K562 (cell line): ENCODE results near the gene TAF4. TPM values are rescaled to one million over a fixed set of nuclear protein-coding genes. Genes with fewer than 3 reads are reported as not detected.

Experiments
- HNRNPK ChIP-seq: fragments of 200-400 bp; formaldehyde crosslinking; IDR thresholded peaks from one replicate; pipeline ENCODE4 v1.6.1; 2018; ENCODE audit warnings: mild to moderate bottlenecking, low read depth, low read length; ENCODE audit not compliant: poor library complexity, severe bottlenecking
- PURB ChIP-seq: sonication (generic); formaldehyde crosslinking; IDR thresholded peaks from 2 replicates; pipeline ENCODE4 v1.9.0; 2021; ENCODE audit warnings: low read depth, mild to moderate bottlenecking, missing genetic modification reagents
- RBFOX2 ChIP-seq: fragments of 200-400 bp; formaldehyde crosslinking; IDR thresholded peaks from 2 replicates; pipeline ENCODE4 v1.6.1; 2017; ENCODE audit warnings: low read depth, mild to moderate bottlenecking, low read length, moderate library complexity
- RFX7 ChIP-seq: fragments of 250-450 bp; sonication (Bioruptor Pico); IDR thresholded peaks from 2 replicates; pipeline ENCODE4 v1.5.1; 2021; ENCODE audit warnings: mild to moderate bottlenecking
- SAP30 ChIP-seq: fragments of 200-600 bp; sonication (generic); IDR thresholded peaks from 2 replicates; pipeline ENCODE4 v1.6.1; 2012; ENCODE audit warnings: borderline replicate concordance, low read depth, mild to moderate bottlenecking, moderate library complexity, low read length, control low read depth, inconsistent platforms; ENCODE audit not compliant: insufficient read depth, poor library complexity, severe bottlenecking
- SNIP1 ChIP-seq: fragments of 450-650 bp; IDR thresholded peaks from 2 replicates; pipeline ENCODE4 v1.7.1; 2017; ENCODE audit warnings: low read depth, mild to moderate bottlenecking
- SPI1 ChIP-seq: IDR thresholded peaks from 2 replicates; pipeline ENCODE4 v1.6.1; 2011; ENCODE audit warnings: low read depth, low read length, control low read depth, borderline replicate concordance
- ZNF507 ChIP-seq: conservative IDR thresholded peaks from 2 replicates; pipeline ENCODE4 v1.6.1; 2017; ENCODE audit warnings: missing genetic modification characterization, missing compliant biosample characterization
- polyA plus RNA-seq, 8 experiments: library from polyadenylated mRNA; depleted of rRNA in 4 of 8; stranded (reverse) in 5 of 8; unstranded in 3 of 8; fragments of >200 nt; fragmentation: Nextera tagmentation in 2 of 8; fragmentation: Illumina TruSeq in 1 of 8; extraction: Ambion mirVana in 2 of 8; extraction: Trizol in 1 of 8; gene quantifications; 2 replicates each; pipeline versions ENCODE4 v1.2.1 to v1.2.3, GENCODE V29; 2011 to 2014; ENCODE audit warnings: inconsistent platforms in 1 of 8, missing spikeins in 1 of 8
- total RNA-seq, 7 experiments: library from RNA; depleted of rRNA in 6 of 7; stranded (reverse); fragments of >200 nt in 6 of 7; fragmentation: Illumina TruSeq in 2 of 7; extraction: Trizol in 2 of 7; gene quantifications; 2 replicates each; pipeline versions ENCODE4 v1.2.1 to v1.2.3, GENCODE V29; 2011 to 2021; ENCODE audit warnings: low replicate concordance in 1 of 7
- TF ChIP-seq, protein P1 (sequence below), 2 experiments: fragments of 450-650 bp; conservative IDR thresholded peaks; 2 replicates each; pipeline ENCODE4 v1.6.1; 2017; ENCODE audit warnings: mild to moderate bottlenecking in 2 of 2, moderate library complexity in 2 of 2
- TF ChIP-seq, protein P2 (sequence below): fragments of 250-450 bp; sonication (Bioruptor Pico); IDR thresholded peaks from 2 replicates; pipeline ENCODE4 v1.4.0; 2020; ENCODE audit warnings: mild to moderate bottlenecking, moderate library complexity
- TF ChIP-seq, protein P3 (sequence below): sonication (generic); formaldehyde crosslinking; IDR thresholded peaks from 2 replicates; pipeline ENCODE4 v1.8.0; 2022; ENCODE audit warnings: mild to moderate bottlenecking, missing genetic modification reagents
- TF ChIP-seq, protein P4 (sequence below): sonication (generic); formaldehyde crosslinking; IDR thresholded peaks from 2 replicates; pipeline ENCODE4 v1.8.1; 2023; ENCODE audit warnings: missing genetic modification reagents, mild to moderate bottlenecking, borderline replicate concordance

TAF4 gene
- total and polyA plus RNA-seq, 9 of the 15 experiments (the other 6 are each of a cell fraction or from before 2014, with no cell fraction given), result 0.44 to 28.3 (median 5.6) TPM

DNA sequence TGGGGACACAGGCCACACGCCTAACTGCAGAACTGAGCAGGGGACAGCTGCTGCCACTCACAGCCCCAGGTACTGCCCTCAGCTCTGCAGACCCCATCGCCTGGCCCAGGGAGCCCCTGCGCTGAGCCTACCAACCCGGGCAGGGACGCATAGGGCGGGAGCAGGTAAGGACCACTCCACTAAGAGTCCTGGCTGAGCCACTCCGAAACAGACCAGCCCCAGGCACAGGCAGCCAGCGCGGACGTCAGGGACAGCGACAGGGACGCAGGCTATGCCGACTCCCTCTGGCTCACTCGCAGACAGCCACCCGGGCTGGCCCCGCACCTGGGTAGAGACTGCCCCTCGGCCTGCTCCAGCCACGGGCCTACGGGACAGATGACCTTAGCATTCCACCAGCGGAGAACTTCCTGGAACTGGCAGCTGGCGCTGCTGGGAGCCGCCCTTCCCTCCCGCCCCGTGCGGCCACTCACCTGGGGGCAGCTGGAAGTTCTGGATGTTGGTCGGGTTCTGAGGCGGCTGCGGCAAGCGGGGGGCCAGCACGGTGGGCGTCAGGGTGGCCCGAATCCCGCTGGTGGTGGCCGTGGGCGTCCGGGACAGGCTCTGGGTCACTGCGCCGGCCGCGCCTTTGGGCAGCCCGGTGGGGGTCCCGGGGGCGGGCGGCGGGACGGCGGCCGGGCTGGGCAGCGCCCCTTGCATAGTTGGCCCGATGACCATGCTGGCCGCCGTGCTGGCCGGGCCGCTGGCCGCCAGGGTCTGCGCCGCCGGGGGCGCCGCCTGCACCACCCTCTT is 1.5 kb downstream of the TAF4 start (continued):
- TF ChIP-seq PURB (CRISPR knock-in tag), result no peak
- no peak for TF ChIP-seq SNIP1
- no peak for TF ChIP-seq HNRNPK
- TF ChIP-seq, protein P1, sequence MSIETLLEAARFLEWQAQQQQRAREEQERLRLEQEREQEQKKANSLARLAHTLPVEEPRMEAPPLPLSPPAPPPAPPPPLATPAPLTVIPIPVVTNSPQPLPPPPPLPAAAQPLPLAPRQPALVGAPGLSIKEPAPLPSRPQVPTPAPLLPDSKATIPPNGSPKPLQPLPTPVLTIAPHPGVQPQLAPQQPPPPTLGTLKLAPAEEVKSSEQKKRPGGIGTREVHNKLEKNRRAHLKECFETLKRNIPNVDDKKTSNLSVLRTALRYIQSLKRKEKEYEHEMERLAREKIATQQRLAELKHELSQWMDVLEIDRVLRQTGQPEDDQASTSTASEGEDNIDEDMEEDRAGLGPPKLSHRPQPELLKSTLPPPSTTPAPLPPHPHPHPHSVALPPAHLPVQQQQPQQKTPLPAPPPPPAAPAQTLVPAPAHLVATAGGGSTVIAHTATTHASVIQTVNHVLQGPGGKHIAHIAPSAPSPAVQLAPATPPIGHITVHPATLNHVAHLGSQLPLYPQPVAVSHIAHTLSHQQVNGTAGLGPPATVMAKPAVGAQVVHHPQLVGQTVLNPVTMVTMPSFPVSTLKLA (conservative IDR thresholded peaks at IDR 0.05), result no peak
- TF ChIP-seq RBFOX2, result peak; percentile 60
- TF ChIP-seq, protein P2, sequence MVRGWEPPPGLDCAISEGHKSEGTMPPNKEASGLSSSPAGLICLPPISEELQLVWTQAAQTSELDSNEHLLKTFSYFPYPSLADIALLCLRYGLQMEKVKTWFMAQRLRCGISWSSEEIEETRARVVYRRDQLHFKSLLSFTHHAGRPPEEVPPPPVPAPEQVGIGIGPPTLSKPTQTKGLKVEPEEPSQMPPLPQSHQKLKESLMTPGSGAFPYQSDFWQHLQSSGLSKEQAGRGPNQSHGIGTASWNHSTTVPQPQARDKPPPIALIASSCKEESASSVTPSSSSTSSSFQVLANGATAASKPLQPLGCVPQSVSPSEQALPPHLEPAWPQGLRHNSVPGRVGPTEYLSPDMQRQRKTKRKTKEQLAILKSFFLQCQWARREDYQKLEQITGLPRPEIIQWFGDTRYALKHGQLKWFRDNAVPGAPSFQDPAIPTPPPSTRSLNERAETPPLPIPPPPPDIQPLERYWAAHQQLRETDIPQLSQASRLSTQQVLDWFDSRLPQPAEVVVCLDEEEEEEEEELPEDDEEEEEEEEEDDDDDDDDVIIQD (CRISPR knock-in tag), result no peak
- TF ChIP-seq RFX7 (CRISPR knock-in tag), result no peak
- TF ChIP-seq, protein P3, sequence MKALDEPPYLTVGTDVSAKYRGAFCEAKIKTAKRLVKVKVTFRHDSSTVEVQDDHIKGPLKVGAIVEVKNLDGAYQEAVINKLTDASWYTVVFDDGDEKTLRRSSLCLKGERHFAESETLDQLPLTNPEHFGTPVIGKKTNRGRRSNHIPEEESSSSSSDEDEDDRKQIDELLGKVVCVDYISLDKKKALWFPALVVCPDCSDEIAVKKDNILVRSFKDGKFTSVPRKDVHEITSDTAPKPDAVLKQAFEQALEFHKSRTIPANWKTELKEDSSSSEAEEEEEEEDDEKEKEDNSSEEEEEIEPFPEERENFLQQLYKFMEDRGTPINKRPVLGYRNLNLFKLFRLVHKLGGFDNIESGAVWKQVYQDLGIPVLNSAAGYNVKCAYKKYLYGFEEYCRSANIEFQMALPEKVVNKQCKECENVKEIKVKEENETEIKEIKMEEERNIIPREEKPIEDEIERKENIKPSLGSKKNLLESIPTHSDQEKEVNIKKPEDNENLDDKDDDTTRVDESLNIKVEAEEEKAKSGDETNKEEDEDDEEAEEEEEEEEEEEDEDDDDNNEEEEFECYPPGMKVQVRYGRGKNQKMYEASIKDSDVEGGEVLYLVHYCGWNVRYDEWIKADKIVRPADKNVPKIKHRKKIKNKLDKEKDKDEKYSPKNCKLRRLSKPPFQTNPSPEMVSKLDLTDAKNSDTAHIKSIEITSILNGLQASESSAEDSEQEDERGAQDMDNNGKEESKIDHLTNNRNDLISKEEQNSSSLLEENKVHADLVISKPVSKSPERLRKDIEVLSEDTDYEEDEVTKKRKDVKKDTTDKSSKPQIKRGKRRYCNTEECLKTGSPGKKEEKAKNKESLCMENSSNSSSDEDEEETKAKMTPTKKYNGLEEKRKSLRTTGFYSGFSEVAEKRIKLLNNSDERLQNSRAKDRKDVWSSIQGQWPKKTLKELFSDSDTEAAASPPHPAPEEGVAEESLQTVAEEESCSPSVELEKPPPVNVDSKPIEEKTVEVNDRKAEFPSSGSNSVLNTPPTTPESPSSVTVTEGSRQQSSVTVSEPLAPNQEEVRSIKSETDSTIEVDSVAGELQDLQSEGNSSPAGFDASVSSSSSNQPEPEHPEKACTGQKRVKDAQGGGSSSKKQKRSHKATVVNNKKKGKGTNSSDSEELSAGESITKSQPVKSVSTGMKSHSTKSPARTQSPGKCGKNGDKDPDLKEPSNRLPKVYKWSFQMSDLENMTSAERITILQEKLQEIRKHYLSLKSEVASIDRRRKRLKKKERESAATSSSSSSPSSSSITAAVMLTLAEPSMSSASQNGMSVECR, result peak; percentile 56
- TF ChIP-seq, protein P4, sequence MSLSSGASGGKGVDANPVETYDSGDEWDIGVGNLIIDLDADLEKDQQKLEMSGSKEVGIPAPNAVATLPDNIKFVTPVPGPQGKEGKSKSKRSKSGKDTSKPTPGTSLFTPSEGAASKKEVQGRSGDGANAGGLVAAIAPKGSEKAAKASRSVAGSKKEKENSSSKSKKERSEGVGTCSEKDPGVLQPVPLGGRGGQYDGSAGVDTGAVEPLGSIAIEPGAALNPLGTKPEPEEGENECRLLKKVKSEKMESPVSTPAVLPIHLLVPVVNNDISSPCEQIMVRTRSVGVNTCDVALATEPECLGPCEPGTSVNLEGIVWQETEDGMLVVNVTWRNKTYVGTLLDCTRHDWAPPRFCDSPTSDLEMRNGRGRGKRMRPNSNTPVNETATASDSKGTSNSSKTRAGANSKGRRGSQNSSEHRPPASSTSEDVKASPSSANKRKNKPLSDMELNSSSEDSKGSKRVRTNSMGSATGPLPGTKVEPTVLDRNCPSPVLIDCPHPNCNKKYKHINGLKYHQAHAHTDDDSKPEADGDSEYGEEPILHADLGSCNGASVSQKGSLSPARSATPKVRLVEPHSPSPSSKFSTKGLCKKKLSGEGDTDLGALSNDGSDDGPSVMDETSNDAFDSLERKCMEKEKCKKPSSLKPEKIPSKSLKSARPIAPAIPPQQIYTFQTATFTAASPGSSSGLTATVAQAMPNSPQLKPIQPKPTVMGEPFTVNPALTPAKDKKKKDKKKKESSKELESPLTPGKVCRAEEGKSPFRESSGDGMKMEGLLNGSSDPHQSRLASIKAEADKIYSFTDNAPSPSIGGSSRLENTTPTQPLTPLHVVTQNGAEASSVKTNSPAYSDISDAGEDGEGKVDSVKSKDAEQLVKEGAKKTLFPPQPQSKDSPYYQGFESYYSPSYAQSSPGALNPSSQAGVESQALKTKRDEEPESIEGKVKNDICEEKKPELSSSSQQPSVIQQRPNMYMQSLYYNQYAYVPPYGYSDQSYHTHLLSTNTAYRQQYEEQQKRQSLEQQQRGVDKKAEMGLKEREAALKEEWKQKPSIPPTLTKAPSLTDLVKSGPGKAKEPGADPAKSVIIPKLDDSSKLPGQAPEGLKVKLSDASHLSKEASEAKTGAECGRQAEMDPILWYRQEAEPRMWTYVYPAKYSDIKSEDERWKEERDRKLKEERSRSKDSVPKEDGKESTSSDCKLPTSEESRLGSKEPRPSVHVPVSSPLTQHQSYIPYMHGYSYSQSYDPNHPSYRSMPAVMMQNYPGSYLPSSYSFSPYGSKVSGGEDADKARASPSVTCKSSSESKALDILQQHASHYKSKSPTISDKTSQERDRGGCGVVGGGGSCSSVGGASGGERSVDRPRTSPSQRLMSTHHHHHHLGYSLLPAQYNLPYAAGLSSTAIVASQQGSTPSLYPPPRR (CRISPR knock-in tag), result no peak
- peak; percentile 11 for TF ChIP-seq SAP30
- TF ChIP-seq ZNF507 (tag), result no peak
- TF ChIP-seq SPI1, result no peak
